ENCODE results near the gene PIN1.

The PIN1 gene

DNA sequence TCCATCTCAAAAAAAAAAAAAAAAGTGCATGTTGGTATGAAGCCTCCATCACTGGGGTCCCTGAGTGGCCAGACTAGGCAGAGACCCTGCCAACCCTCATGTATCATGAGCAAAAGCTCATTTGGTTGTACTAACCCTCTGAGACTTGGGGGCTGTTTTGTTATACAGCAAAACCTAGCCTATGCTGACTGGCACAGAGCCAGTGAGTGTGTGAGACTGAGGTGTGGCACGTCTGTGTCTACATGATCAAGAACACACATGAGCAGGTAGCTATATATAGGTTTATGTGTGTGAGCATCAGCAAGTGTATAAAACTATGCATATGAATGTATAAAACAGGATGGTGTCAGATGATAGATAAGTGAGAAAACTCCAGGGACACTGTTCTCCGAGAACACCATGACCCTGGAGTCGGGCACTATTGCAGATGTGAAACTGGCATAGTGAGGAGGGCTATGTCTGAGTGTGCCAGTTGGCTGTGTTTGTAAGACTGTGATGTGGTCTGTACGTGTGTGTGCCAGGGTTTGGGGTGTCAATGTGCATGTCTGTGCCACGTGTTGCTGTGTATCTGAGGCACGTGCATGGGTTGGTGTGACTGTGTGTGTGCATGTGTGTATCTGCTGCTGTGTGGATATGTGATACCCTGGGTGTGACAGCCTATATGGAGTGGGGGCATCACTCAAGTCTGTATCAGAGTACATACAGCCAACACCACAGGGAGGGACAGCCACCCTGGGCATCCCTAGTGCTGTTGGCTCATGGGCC, 56.7 kb downstream of the PIN1 start:
- DNase-seq (ENCODE audit: low read depth, low spot score): no peak
- ChIA-PET POLR2A (no interaction called here), CTCF (no interaction called here)
- TF ChIP-seq, protein P1, sequence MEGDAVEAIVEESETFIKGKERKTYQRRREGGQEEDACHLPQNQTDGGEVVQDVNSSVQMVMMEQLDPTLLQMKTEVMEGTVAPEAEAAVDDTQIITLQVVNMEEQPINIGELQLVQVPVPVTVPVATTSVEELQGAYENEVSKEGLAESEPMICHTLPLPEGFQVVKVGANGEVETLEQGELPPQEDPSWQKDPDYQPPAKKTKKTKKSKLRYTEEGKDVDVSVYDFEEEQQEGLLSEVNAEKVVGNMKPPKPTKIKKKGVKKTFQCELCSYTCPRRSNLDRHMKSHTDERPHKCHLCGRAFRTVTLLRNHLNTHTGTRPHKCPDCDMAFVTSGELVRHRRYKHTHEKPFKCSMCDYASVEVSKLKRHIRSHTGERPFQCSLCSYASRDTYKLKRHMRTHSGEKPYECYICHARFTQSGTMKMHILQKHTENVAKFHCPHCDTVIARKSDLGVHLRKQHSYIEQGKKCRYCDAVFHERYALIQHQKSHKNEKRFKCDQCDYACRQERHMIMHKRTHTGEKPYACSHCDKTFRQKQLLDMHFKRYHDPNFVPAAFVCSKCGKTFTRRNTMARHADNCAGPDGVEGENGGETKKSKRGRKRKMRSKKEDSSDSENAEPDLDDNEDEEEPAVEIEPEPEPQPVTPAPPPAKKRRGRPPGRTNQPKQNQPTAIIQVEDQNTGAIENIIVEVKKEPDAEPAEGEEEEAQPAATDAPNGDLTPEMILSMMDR (IDR thresholded peaks at IDR 0.05; ENCODE audit: insufficient read depth, low read length, missing control alignments): no peak
- H3K4me3 ChIP-seq (ENCODE audit: low read depth, low read length): no peak overlapping the region

Data from AG04449 (cell line).